ENCODE data around the gene CTH.
A peak's percentile ranks its signal among the peaks of the same experiment; 100 is the strongest.
"Not testable (repeated sequence)": the region's sequence is repeated elsewhere in the genome, so short reads cannot be mapped to it uniquely, and the experiment has no call there.

Gene CTH

GRCh38 chr1:70441392-70442035 lies 30.4 kb downstream of the CTH start:
- no peaks in the 10 kb centered on the region for H3K27me3 ChIP-seq (ENCODE audit: insufficient read depth, low read length)
- peaks cover 23% of the 10 kb centered on the region for H3K4me1 ChIP-seq (ENCODE audit: insufficient read depth, low read length)
- no peak overlapping the region for H2AFZ ChIP-seq (ENCODE audit: low read depth, low read length)
- H3K36me3 ChIP-seq (ENCODE audit: insufficient read depth, low read length) = peaks cover 12% of the 10 kb centered on the region
- no peaks in the 10 kb centered on the region for H3K9me3 ChIP-seq (ENCODE audit: low read length)
- H3K4me3 ChIP-seq (ENCODE audit: low read length) = no peak overlapping the region

- Histone ChIP-seq H3K36me3 (ENCODE audit: insufficient read depth, low read length) (peaks cover 9% of the 10 kb centered on the region), H3K9me3 (ENCODE audit: low read length) (no peaks in the 10 kb centered on the region), H3K4me1 (ENCODE audit: insufficient read depth, low read length) (peaks cover 23% of the 10 kb centered on the region), H3K4me3 (ENCODE audit: low read length) (no peak overlapping the region), H3K27me3 (ENCODE audit: insufficient read depth, low read length) (no peaks in the 10 kb centered on the region), H2AFZ (ENCODE audit: low read depth, low read length) (peak overlapping the region; percentile 8)
These were observed 31.4 kb downstream of the CTH start for GRCh38 chr1:70442490-70442889.

DNA sequence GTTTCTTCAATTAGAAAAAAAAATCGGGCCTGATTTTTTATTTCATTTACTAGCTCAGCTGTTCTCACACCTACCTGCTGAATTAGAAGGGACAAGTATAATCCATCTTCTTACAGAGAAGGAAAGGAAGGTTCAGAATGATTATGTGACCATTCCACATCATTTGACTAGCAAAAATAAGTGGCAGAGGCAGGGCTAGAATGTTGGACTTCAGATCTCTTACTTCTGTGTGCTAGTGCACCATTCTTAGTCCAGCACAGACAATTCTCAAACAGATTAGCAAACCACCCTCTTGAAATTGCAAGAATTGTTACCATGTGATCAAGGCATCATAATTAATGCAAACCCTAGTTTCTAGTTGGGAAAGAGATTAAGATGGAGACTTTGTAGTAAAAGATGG lies 32.7 kb downstream of the CTH start:
- Histone ChIP-seq H3K4me3 (ENCODE audit: low read length) (no peak overlapping the region), H3K36me3 (ENCODE audit: insufficient read depth, low read length) (peaks cover 4% of the 10 kb centered on the region), H3K4me1 (ENCODE audit: insufficient read depth, low read length) (peaks cover 23% of the 10 kb centered on the region), H2AFZ (ENCODE audit: low read depth, low read length) (peak overlapping the region; percentile 26), H3K27me3 (ENCODE audit: insufficient read depth, low read length) (no peaks in the 10 kb centered on the region), H3K9me3 (ENCODE audit: low read length) (no peaks in the 10 kb centered on the region)

- no peaks in the 10 kb centered on the region for H3K36me3 ChIP-seq (ENCODE audit: insufficient read depth, low read length)
- no peaks in the 10 kb centered on the region for H3K9me3 ChIP-seq (ENCODE audit: low read length)
- H3K27me3 ChIP-seq (ENCODE audit: insufficient read depth, low read length) = no peaks in the 10 kb centered on the region
- no peak overlapping the region for H3K4me3 ChIP-seq (ENCODE audit: low read length)
- peaks cover 2% of the 10 kb centered on the region for H3K4me1 ChIP-seq (ENCODE audit: insufficient read depth, low read length)
- H2AFZ ChIP-seq (ENCODE audit: low read depth, low read length) = no peak overlapping the region
These were observed 38.0 kb downstream of the CTH start for GRCh38 chr1:70449049-70449448.

- not testable (repeated sequence) for H3K9me3 ChIP-seq (ENCODE audit: low read length); H3K4me3 ChIP-seq (ENCODE audit: low read length); H3K36me3 ChIP-seq (ENCODE audit: insufficient read depth, low read length)
These were observed 41.3 kb downstream of the CTH start for GRCh38 chr1:70452164-70452939.

DNA sequence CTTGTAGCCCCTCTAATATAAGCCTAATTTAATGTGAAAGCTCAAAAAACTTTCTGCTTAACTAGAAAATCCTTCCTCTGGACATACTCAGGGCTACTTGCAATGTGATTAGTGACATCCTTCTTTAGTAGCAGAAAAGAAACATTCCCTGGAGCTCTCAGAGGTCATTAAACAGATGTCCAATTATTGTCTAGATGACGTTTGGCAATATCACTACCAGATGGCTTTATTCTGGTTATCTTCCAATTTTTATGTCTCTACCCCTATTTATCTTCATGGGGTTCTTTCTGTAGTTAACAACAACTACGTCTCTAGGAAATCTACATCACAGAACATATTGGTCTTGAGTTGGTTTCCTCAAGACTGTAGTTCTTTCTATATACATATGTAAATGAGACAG lies 44.2 kb downstream of the CTH start:
- H3K4me3 ChIP-seq (ENCODE audit: low read length) = no peak overlapping the region
- H3K27me3 ChIP-seq (ENCODE audit: insufficient read depth, low read length) = no peaks in the 10 kb centered on the region
- H2AFZ ChIP-seq (ENCODE audit: low read depth, low read length) = no peak overlapping the region
- H3K36me3 ChIP-seq (ENCODE audit: insufficient read depth, low read length) = no peaks in the 10 kb centered on the region
- H3K9me3 ChIP-seq (ENCODE audit: low read length) = no peaks in the 10 kb centered on the region
- H3K4me1 ChIP-seq (ENCODE audit: insufficient read depth, low read length) = peaks cover 8% of the 10 kb centered on the region

More at GRCh38 chr1:70452164-70452939, 41.3 kb downstream of the CTH start:
- not testable (repeated sequence) for H2AFZ ChIP-seq (ENCODE audit: low read depth, low read length); H3K4me1 ChIP-seq (ENCODE audit: insufficient read depth, low read length); H3K27me3 ChIP-seq (ENCODE audit: insufficient read depth, low read length)

GRCh38 chr1:70458131-70458530 lies 47.1 kb downstream of the CTH start:
- no peaks in the 10 kb centered on the region for H3K36me3 ChIP-seq (ENCODE audit: insufficient read depth, low read length)
- no peaks in the 10 kb centered on the region for H3K9me3 ChIP-seq (ENCODE audit: low read length)
- no peak overlapping the region for H3K4me3 ChIP-seq (ENCODE audit: low read length)
- peaks cover 8% of the 10 kb centered on the region for H3K4me1 ChIP-seq (ENCODE audit: insufficient read depth, low read length)
- H2AFZ ChIP-seq (ENCODE audit: low read depth, low read length) = peak overlapping the region; percentile 72
- no peaks in the 10 kb centered on the region for H3K27me3 ChIP-seq (ENCODE audit: insufficient read depth, low read length)

- Histone ChIP-seq H3K36me3 (ENCODE audit: insufficient read depth, low read length) (no peaks in the 10 kb centered on the region), H2AFZ (ENCODE audit: low read depth, low read length) (no peak overlapping the region), H3K27me3 (ENCODE audit: insufficient read depth, low read length) (no peaks in the 10 kb centered on the region), H3K4me1 (ENCODE audit: insufficient read depth, low read length) (peaks cover 8% of the 10 kb centered on the region), H3K9me3 (ENCODE audit: low read length) (no peaks in the 10 kb centered on the region), H3K4me3 (ENCODE audit: low read length) (no peak overlapping the region)
These were observed 48.6 kb downstream of the CTH start for GRCh38 chr1:70459496-70460225.

- not testable (repeated sequence) for H3K4me3 ChIP-seq (ENCODE audit: low read length); H3K36me3 ChIP-seq (ENCODE audit: insufficient read depth, low read length); H3K4me1 ChIP-seq (ENCODE audit: insufficient read depth, low read length); H3K27me3 ChIP-seq (ENCODE audit: insufficient read depth, low read length); H3K9me3 ChIP-seq (ENCODE audit: low read length); H2AFZ ChIP-seq (ENCODE audit: low read depth, low read length)
These were observed 50.0 kb downstream of the CTH start for GRCh38 chr1:70460740-70461713.

- Histone ChIP-seq H3K9me3 (ENCODE audit: low read length) (no peaks in the 10 kb centered on the region), H3K4me3 (ENCODE audit: low read length) (no peak overlapping the region), H3K4me1 (ENCODE audit: insufficient read depth, low read length) (peaks cover 8% of the 10 kb centered on the region), H2AFZ (ENCODE audit: low read depth, low read length) (no peak overlapping the region), H3K36me3 (ENCODE audit: insufficient read depth, low read length) (no peaks in the 10 kb centered on the region), H3K27me3 (ENCODE audit: insufficient read depth, low read length) (no peaks in the 10 kb centered on the region)
These were observed 51.5 kb downstream of the CTH start for GRCh38 chr1:70462611-70463010.

- H3K27me3 ChIP-seq (ENCODE audit: insufficient read depth, low read length) = no peaks in the 10 kb centered on the region
- H3K36me3 ChIP-seq (ENCODE audit: insufficient read depth, low read length) = no peaks in the 10 kb centered on the region
- H3K9me3 ChIP-seq (ENCODE audit: low read length) = no peaks in the 10 kb centered on the region
- H2AFZ ChIP-seq (ENCODE audit: low read depth, low read length) = no peak overlapping the region
- no peaks in the 10 kb centered on the region for H3K4me1 ChIP-seq (ENCODE audit: insufficient read depth, low read length)
- H3K4me3 ChIP-seq (ENCODE audit: low read length) = no peak overlapping the region
These were observed 54.8 kb downstream of the CTH start for GRCh38 chr1:70465911-70466310.

DNA sequence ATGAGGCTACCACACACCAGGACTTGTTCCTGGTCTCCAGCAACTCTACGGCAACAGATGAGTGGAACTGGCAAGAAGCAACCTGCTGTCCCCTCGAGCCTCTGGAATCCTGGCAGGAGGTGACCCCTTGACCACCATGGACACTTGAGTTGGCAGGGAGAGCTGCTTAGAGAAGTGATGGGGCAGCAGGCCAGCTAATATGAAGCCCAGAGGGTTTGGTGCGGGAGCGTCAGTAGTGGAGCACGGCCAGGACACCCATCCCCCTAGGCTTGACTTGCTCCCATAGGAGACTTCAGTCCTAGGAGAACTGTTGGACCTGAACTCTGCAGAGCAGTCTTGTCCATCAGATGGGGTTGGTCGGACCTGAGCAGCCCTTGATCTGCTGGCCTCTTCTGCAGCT lies 56.5 kb downstream of the CTH start:
- H2AFZ ChIP-seq (ENCODE audit: low read depth, low read length) = no peak overlapping the region
- no peaks in the 10 kb centered on the region for H3K27me3 ChIP-seq (ENCODE audit: insufficient read depth, low read length)
- H3K9me3 ChIP-seq (ENCODE audit: low read length) = no peaks in the 10 kb centered on the region
- H3K36me3 ChIP-seq (ENCODE audit: insufficient read depth, low read length) = no peaks in the 10 kb centered on the region
- H3K4me1 ChIP-seq (ENCODE audit: insufficient read depth, low read length) = no peaks in the 10 kb centered on the region
- no peak overlapping the region for H3K4me3 ChIP-seq (ENCODE audit: low read length)

All from neuron (in vitro differentiated cells).